Sigmoid colon (tissue), 4 donors: Measurements from ENCODE around the gene SCUBE3.

ENCODE experiments used
- CTCF ChIP-seq, 4 experiments: fragments of 450-650 bp in 3 of 4; fragments of 200-600 bp in 1 of 4; IDR thresholded peaks; one replicate each; pipeline ENCODE4 v1.5.1; 2016 to 2019; ENCODE audit warnings: antibody characterized with exemption in 4 of 4, mild to moderate bottlenecking in 3 of 4, moderate library complexity in 2 of 4
- POLR2A ChIP-seq, 2 donors: fragments of 450-650 bp; IDR thresholded peaks; one replicate each; pipeline ENCODE4 v1.6.1; 2016; ENCODE audit warnings: antibody characterized with exemption in 2 of 2, mild to moderate bottlenecking in 2 of 2, moderate library complexity in 2 of 2
- POLR2AphosphoS5 ChIP-seq, 4 donors: sonication (generic); formaldehyde crosslinking; IDR thresholded peaks; one replicate each; pipeline ENCODE4 v1.6.1; 2017; ENCODE audit warnings: antibody characterized with exemption in 4 of 4

GRCh38 chr6:35174501-35174900, 39.3 kb upstream of the SCUBE3 start:
- no peak for TF ChIP-seq CTCF (IDR thresholded peaks at IDR 0.05)
- no peak for TF ChIP-seq POLR2A (IDR thresholded peaks at IDR 0.05)
- TF ChIP-seq POLR2AphosphoS5 (IDR thresholded peaks at IDR 0.05), result no peak
